HepG2 (cell line): Measurements from ENCODE around the gene PSMD9. TPM values are rescaled to one million over a fixed set of nuclear protein-coding genes. Genes with fewer than 3 reads are reported as not detected.

ENCODE experiments used
- ADNP ChIP-seq: sonication (generic); formaldehyde crosslinking; IDR thresholded peaks from 2 replicates; pipeline ENCODE4 v1.4.0; 2020; ENCODE audit warnings: missing genetic modification reagents
- CAMTA2 ChIP-seq: sonication (generic); formaldehyde crosslinking; IDR thresholded peaks from 2 replicates; pipeline ENCODE4 v1.4.0; 2020; ENCODE audit warnings: mild to moderate bottlenecking, missing genetic modification reagents, borderline replicate concordance
- CEBPB ChIP-seq: IDR thresholded peaks from 2 replicates; pipeline ENCODE4 v1.6.1; 2011; ENCODE audit warnings: low read depth, low read length, improper control_type of control experiment, borderline replicate concordance
- EED ChIP-seq: sonication (generic); formaldehyde crosslinking; IDR thresholded peaks from 2 replicates; pipeline ENCODE4 v1.5.0; 2020; ENCODE audit warnings: mild to moderate bottlenecking, missing genetic modification reagents
- GPBP1L1 ChIP-seq: sonication (generic); formaldehyde crosslinking; IDR thresholded peaks from 2 replicates; pipeline ENCODE4 v1.5.0; 2020; ENCODE audit warnings: mild to moderate bottlenecking, missing genetic modification reagents
- IRF9 ChIP-seq: sonication (generic); formaldehyde crosslinking; IDR thresholded peaks from 2 replicates; pipeline ENCODE4 v1.8.0; 2022; ENCODE audit warnings: missing genetic modification reagents, mild to moderate bottlenecking, borderline replicate concordance
- JUNB ChIP-seq: sonication (generic); formaldehyde crosslinking; IDR thresholded peaks from 2 replicates; pipeline ENCODE4 v1.8.0; 2022; ENCODE audit warnings: missing genetic modification reagents, mild to moderate bottlenecking, borderline replicate concordance
- KAT2B ChIP-seq: fragments of 150-350 bp; IDR thresholded peaks from 2 replicates; pipeline ENCODE4 v1.6.1; 2014; ENCODE audit warnings: low read depth, low read length, borderline replicate concordance
- KLF9 ChIP-seq: IDR thresholded peaks from 2 replicates; pipeline ENCODE4 v1.6.1; 2016; ENCODE audit warnings: low read depth
- MIER2 ChIP-seq: IDR thresholded peaks from 2 replicates; pipeline ENCODE4 v1.6.1; 2016; ENCODE audit warnings: missing biosample characterization, missing genetic modification reagents
- MLXIP ChIP-seq: sonication (generic); formaldehyde crosslinking; IDR thresholded peaks from 2 replicates; pipeline ENCODE4 v1.9.0; 2021; ENCODE audit warnings: missing genetic modification reagents, borderline replicate concordance
- NR2F2 ChIP-seq: IDR thresholded peaks from 2 replicates; pipeline ENCODE4 v1.6.1; 2012; ENCODE audit warnings: low read depth, inconsistent platforms, borderline replicate concordance
- PCBP1 ChIP-seq: fragments of 200-400 bp; formaldehyde crosslinking; IDR thresholded peaks from 2 replicates; pipeline ENCODE4 v1.6.1; 2017; ENCODE audit warnings: mild to moderate bottlenecking, low read depth, low read length, borderline replicate concordance
- PHF20 ChIP-seq: sonication (generic); formaldehyde crosslinking; IDR thresholded peaks from 2 replicates; pipeline ENCODE4 v1.5.0; 2020; ENCODE audit warnings: mild to moderate bottlenecking, missing genetic modification reagents
- SRSF1 ChIP-seq: fragments of 200-400 bp; formaldehyde crosslinking; optimal IDR thresholded peaks from 2 replicates; pipeline ENCODE3; 2017; ENCODE audit warnings: mild to moderate bottlenecking, low read depth, low read length, moderate library complexity
- THAP11 ChIP-seq: IDR thresholded peaks from 2 replicates; pipeline ENCODE4 v1.6.1; 2016; ENCODE audit warnings: missing biosample characterization, missing genetic modification reagents
- YY1 ChIP-seq: IDR thresholded peaks from 2 replicates; pipeline ENCODE4 v1.6.1; 2011; ENCODE audit warnings: low read length, low read depth, moderate library complexity, mild to moderate bottlenecking; ENCODE audit not compliant: insufficient read depth, insufficient replicate concordance
- ZBTB42 ChIP-seq: sonication (generic); formaldehyde crosslinking; IDR thresholded peaks from 2 replicates; pipeline ENCODE4 v1.5.0; 2020; ENCODE audit warnings: mild to moderate bottlenecking, missing genetic modification reagents
- ZFP37 ChIP-seq: sonication (generic); formaldehyde crosslinking; IDR thresholded peaks from 2 replicates; pipeline ENCODE4 v1.4.0; 2020; ENCODE audit warnings: missing genetic modification reagents, borderline replicate concordance
- ZMYM4 ChIP-seq: sonication (generic); formaldehyde crosslinking; IDR thresholded peaks from 2 replicates; pipeline ENCODE4 v1.8.1; 2023; ENCODE audit warnings: mild to moderate bottlenecking, missing genetic modification reagents
- ZNF234 ChIP-seq: sonication (generic); formaldehyde crosslinking; conservative IDR thresholded peaks from 2 replicates; pipeline ENCODE4 v1.5.1; 2020; ENCODE audit warnings: mild to moderate bottlenecking, missing genetic modification reagents
- ZNF350 ChIP-seq: sonication (generic); formaldehyde crosslinking; IDR thresholded peaks from 2 replicates; pipeline ENCODE4 v1.4.0; 2020; ENCODE audit warnings: mild to moderate bottlenecking, low read depth, missing genetic modification reagents, borderline replicate concordance
- ZNF607 ChIP-seq: sonication (generic); formaldehyde crosslinking; IDR thresholded peaks from 2 replicates; pipeline ENCODE4 v1.5.1; 2020; ENCODE audit warnings: missing genetic modification reagents, mild to moderate bottlenecking, borderline replicate concordance
- ZNF775 ChIP-seq: sonication (generic); formaldehyde crosslinking; IDR thresholded peaks from 2 replicates; pipeline ENCODE4 v1.4.0; 2020; ENCODE audit warnings: missing genetic modification reagents, mild to moderate bottlenecking, moderate library complexity, borderline replicate concordance
- ZNF777 ChIP-seq: sonication (generic); formaldehyde crosslinking; IDR thresholded peaks from 2 replicates; pipeline ENCODE4 v1.4.0; 2020; ENCODE audit warnings: missing genetic modification reagents
- polyA plus RNA-seq, 8 experiments: library from polyadenylated mRNA; depleted of rRNA in 3 of 8; stranded (reverse) in 7 of 8; unstranded in 1 of 8; fragments of >200 nt; fragmentation: Illumina TruSeq in 4 of 8; extraction: Trizol in 4 of 8; gene quantifications; 2 replicates each; pipeline versions ENCODE4 v1.2.1 to v1.2.3, GENCODE V29; 2011 to 2016; ENCODE audit warnings: low read depth in 4 of 8, missing spikeins in 1 of 8, mixed read lengths in 1 of 8; ENCODE audit not compliant: insufficient read depth in 1 of 8
- total RNA-seq, 5 experiments: library from RNA; depleted of rRNA; stranded (reverse); fragments of >200 nt; fragmentation: Illumina TruSeq; extraction: Trizol; gene quantifications; 2 replicates each; pipeline ENCODE4 v1.2.3, GENCODE V29; 2016; ENCODE audit warnings: low read depth in 1 of 5

PSMD9 gene
- total and polyA plus RNA-seq, 2 of the 13 experiments (the other 11 are each of a cell fraction or from before 2014, with no cell fraction given): 41.4 to 61.1 TPM

GRCh38 chr12:121858662-121859572 is 29.7 kb upstream of the PSMD9 start, which contains the start of gene HPD (continued):
- no peak for TF ChIP-seq ADNP (CRISPR knock-in tag)
- peak; percentile 15; the same call in 1 of the 2 replicates for TF ChIP-seq CEBPB
- no peak for TF ChIP-seq CAMTA2 (CRISPR knock-in tag)
- TF ChIP-seq ZBTB42 (CRISPR knock-in tag): no peak
- peak; percentile 75 for TF ChIP-seq ZNF607 (CRISPR knock-in tag)
- TF ChIP-seq ZNF777: no peak
- no peak for TF ChIP-seq PHF20
- TF ChIP-seq SRSF1: no peak
- no peak for TF ChIP-seq ZFP37
- no peak for TF ChIP-seq KLF9 (CRISPR knock-in tag)
- no peak for TF ChIP-seq ZNF234
- TF ChIP-seq KAT2B: no peak
- TF ChIP-seq ZNF350 (CRISPR knock-in tag): peak; percentile 19; the same call in 1 of the 2 replicates
- TF ChIP-seq JUNB (CRISPR knock-in tag): peak; percentile 84
- peak; percentile 29 for TF ChIP-seq YY1
- no peak for TF ChIP-seq ZNF775 (CRISPR knock-in tag)
- TF ChIP-seq GPBP1L1: no peak
- TF ChIP-seq MLXIP (CRISPR knock-in tag): no peak
- peak; percentile 49; the same call in 1 of the 2 replicates for TF ChIP-seq ZMYM4
- no peak for TF ChIP-seq PCBP1
- TF ChIP-seq NR2F2: no peak
- no peak for TF ChIP-seq MIER2 (CRISPR knock-in tag)
- TF ChIP-seq IRF9 (CRISPR knock-in tag): 0 out of 2 replicates have a peak, but pooled peaks have one; percentile 38
- TF ChIP-seq THAP11 (CRISPR knock-in tag): peak; percentile 55; the same call in 1 of the 2 replicates
- TF ChIP-seq EED: no peak
